Right forelimb (tissue), 1 donor: ENCODE results near the gene MAP3K21.

Experiments used
- DNase-seq: peaks from one replicate; pipeline ENCODE4 v3.0.0-alpha.2; 2018

Gene MAP3K21

GRCh38 chr1:233327651-233328141 is at the start of gene MAP3K21:
Gene MAP3K21 (plus strand): TSS chr1:233327724. CDS start chr1:233328029, 305 bp downstream.
- peak; percentile 48 for DNase-seq

GRCh38 chr1:233278631-233279030 is 48.9 kb upstream of the MAP3K21 start:
- DNase-seq = no peak

GRCh38 chr1:233279971-233280370 is 47.6 kb upstream of the MAP3K21 start:
- DNase-seq = no peak

- no peak for DNase-seq
Measured at GRCh38 chr1:233281711-233282581, 45.6 kb upstream of the MAP3K21 start.

- no peak for DNase-seq
Measured at GRCh38 chr1:233282582-233282886, 45.0 kb upstream of the MAP3K21 start.

GRCh38 chr1:233289676-233290075 is 37.8 kb upstream of the MAP3K21 start:
- DNase-seq = no peak

GRCh38 chr1:233290396-233291034 is 37.0 kb upstream of the MAP3K21 start:
- no peak for DNase-seq

GRCh38 chr1:233293556-233294446 is 33.7 kb upstream of the MAP3K21 start:
- DNase-seq = no peak

GRCh38 chr1:233294913-233295236 is 32.6 kb upstream of the MAP3K21 start:
- DNase-seq = peak; percentile 47

- peak; percentile 64 for DNase-seq
Measured at GRCh38 chr1:233295237-233295974, 32.1 kb upstream of the MAP3K21 start, which contains the start of gene PCNX2. Gene PCNX2 (minus strand): TSS chr1:233295725. CDS start chr1:233295478, 247 bp downstream.

GRCh38 chr1:233295975-233296322 is 31.6 kb upstream of the MAP3K21 start:
- no peak for DNase-seq

- DNase-seq = no peak
Measured at GRCh38 chr1:233299450-233299849, 28.1 kb upstream of the MAP3K21 start.

GRCh38 chr1:233300326-233300725 is 27.2 kb upstream of the MAP3K21 start:
- DNase-seq = no peak

GRCh38 chr1:233304489-233305102 is 22.9 kb upstream of the MAP3K21 start:
- DNase-seq = no peak

- DNase-seq = no peak
Measured at GRCh38 chr1:233313434-233314155, 13.9 kb upstream of the MAP3K21 start.

- DNase-seq = no peak
Measured at GRCh38 chr1:233315718-233316301, 11.7 kb upstream of the MAP3K21 start.

- no peak for DNase-seq
Measured at GRCh38 chr1:233316473-233316872, 11.1 kb upstream of the MAP3K21 start.

GRCh38 chr1:233319272-233319671 is 8.3 kb upstream of the MAP3K21 start:
- no peak for DNase-seq

GRCh38 chr1:233320023-233320422 is 7.5 kb upstream of the MAP3K21 start:
- DNase-seq = no peak

GRCh38 chr1:233323718-233324117 is 3.8 kb upstream of the MAP3K21 start:
- DNase-seq = no peak

GRCh38 chr1:233326319-233326718 is 1.2 kb upstream of the MAP3K21 start:
- DNase-seq = no peak
